SK-N-SH treated with all-trans-retinoic acid at 6 μM for 48 hours (cell line): ENCODE results near the gene SRPK2.

ENCODE experiments used
- ATAC-seq: fragments of 200-7000 bp; cut with Tn5 transposase; 3 replicates; pipeline ENCODE4 v1.9.1; 2020; ENCODE audit warnings: mild to moderate bottlenecking, moderate library complexity
- ARNTL ChIP-seq: fragments of 450-650 bp; formaldehyde crosslinking; IDR thresholded peaks from 2 replicates; pipeline ENCODE4 v1.5.0; 2020; ENCODE audit warnings: low read depth, mild to moderate bottlenecking, moderate library complexity, borderline replicate concordance
- BACH2 ChIP-seq: fragments of 250-450 bp; sonication (Bioruptor Pico); IDR thresholded peaks from 2 replicates; pipeline ENCODE4 v1.9.0; 2021; ENCODE audit warnings: mild to moderate bottlenecking, borderline replicate concordance
- CSDC2 ChIP-seq: fragments of 250-450 bp; sonication (Bioruptor Pico); IDR thresholded peaks from 2 replicates; pipeline ENCODE4 v1.5.0; 2020; ENCODE audit warnings: mild to moderate bottlenecking, moderate library complexity
- ESRRG ChIP-seq: fragments of 250-450 bp; sonication (Bioruptor Pico); IDR thresholded peaks from 2 replicates; pipeline ENCODE4 v1.6.1; 2021; ENCODE audit warnings: mild to moderate bottlenecking
- GLIS3 ChIP-seq: fragments of 250-450 bp; sonication (Bioruptor Pico); IDR thresholded peaks from 2 replicates; pipeline ENCODE4 v1.5.0; 2020; ENCODE audit warnings: mild to moderate bottlenecking, moderate library complexity
- ISL1 ChIP-seq: fragments of 250-450 bp; sonication (Bioruptor Pico); IDR thresholded peaks from 2 replicates; pipeline ENCODE4 v2.1.2; 2022; ENCODE audit warnings: mild to moderate bottlenecking, moderate library complexity
- OSR1 ChIP-seq: fragments of 250-450 bp; sonication (Bioruptor Pico); IDR thresholded peaks from 2 replicates; pipeline ENCODE4 v1.8.0; 2022; ENCODE audit warnings: moderate library complexity, mild to moderate bottlenecking, inconsistent platforms
- PPARA ChIP-seq: fragments of 250-450 bp; sonication (Bioruptor Pico); IDR thresholded peaks from 2 replicates; pipeline ENCODE4 v1.5.0; 2020; ENCODE audit warnings: mild to moderate bottlenecking, borderline replicate concordance
- RARB ChIP-seq: fragments of 250-450 bp; sonication (Bioruptor Pico); IDR thresholded peaks from 2 replicates; pipeline ENCODE4 v1.8.0; 2021; ENCODE audit warnings: mild to moderate bottlenecking, moderate library complexity
- SNAI2 ChIP-seq: fragments of 250-450 bp; sonication (Bioruptor Pico); IDR thresholded peaks from 2 replicates; pipeline ENCODE4 v1.5.0; 2020; ENCODE audit warnings: mild to moderate bottlenecking, moderate library complexity
- TCF4 ChIP-seq: fragments of 250-450 bp; sonication (Bioruptor Pico); IDR thresholded peaks from 2 replicates; pipeline ENCODE4 v1.8.0; 2021; ENCODE audit warnings: mild to moderate bottlenecking, moderate library complexity, borderline replicate concordance
- TOX ChIP-seq: fragments of 250-450 bp; sonication (Bioruptor Pico); IDR thresholded peaks from 2 replicates; pipeline ENCODE4 v1.8.0; 2021; ENCODE audit warnings: mild to moderate bottlenecking, moderate library complexity, borderline replicate concordance
- ZFP3 ChIP-seq: fragments of 250-450 bp; sonication (Bioruptor Pico); IDR thresholded peaks from 2 replicates; pipeline ENCODE4 v1.5.0; 2020; ENCODE audit warnings: mild to moderate bottlenecking, moderate library complexity
- ZFP30 ChIP-seq: fragments of 450-650 bp; formaldehyde crosslinking; IDR thresholded peaks from 2 replicates; pipeline ENCODE4 v1.5.0; 2022; ENCODE audit warnings: mild to moderate bottlenecking, moderate library complexity
- ZNF70 ChIP-seq: fragments of 450-650 bp; formaldehyde crosslinking; IDR thresholded peaks from 2 replicates; pipeline ENCODE4 v1.5.0; 2020; ENCODE audit warnings: mild to moderate bottlenecking, moderate library complexity
- ZNF8 ChIP-seq: fragments of 450-650 bp; formaldehyde crosslinking; IDR thresholded peaks from 2 replicates; pipeline ENCODE4 v1.5.0; 2020; ENCODE audit warnings: mild to moderate bottlenecking, moderate library complexity
- TF ChIP-seq, protein P1 (sequence below): fragments of 250-450 bp; sonication (Bioruptor Pico); IDR thresholded peaks from 2 replicates; pipeline ENCODE4 v1.5.0; 2020; ENCODE audit warnings: mild to moderate bottlenecking, moderate library complexity
- TF ChIP-seq, protein P2 (sequence below): fragments of 250-450 bp; sonication (Bioruptor Pico); IDR thresholded peaks from 2 replicates; pipeline ENCODE4 v1.8.0; 2020; ENCODE audit warnings: mild to moderate bottlenecking, moderate library complexity, borderline replicate concordance
- TF ChIP-seq, protein P3 (sequence below): fragments of 250-450 bp; sonication (Bioruptor Pico); IDR thresholded peaks from 2 replicates; pipeline ENCODE4 v1.5.1; 2020; ENCODE audit warnings: low read depth, mild to moderate bottlenecking, moderate library complexity

Gene SRPK2

DNA sequence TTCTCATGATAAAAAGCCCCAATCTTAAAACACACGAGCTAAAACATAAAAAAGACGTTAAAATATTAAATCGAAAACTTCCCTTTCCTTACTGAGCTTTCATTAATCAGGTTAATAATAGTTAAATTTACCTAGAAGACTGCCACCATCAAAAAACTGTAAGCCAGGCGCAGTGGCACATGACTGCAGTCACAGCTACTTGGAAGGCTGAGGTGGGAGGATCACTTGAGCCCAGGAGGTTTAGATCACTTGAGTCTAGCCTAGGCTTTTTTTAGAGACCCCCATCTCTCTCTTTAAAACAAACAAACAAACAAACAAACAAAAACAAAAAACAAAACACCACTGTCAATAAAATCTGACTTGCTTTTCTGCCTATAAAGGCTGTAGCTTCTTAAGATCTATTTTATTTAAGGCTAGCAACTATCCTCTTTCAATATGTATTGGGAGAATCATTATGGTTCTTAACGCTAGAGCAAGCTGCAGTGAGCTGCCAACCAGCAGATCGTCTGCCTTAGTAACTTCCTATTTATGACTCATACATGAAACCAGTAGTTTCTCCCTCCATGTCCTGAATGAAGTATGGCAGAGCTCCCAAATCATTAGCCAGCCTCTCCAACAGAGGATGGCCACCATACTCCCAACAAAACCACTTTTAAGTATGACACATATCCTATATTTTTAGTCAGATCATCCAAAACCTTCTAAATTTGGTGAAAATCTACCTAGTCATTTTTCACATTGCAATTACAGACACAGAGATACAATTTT is 163.7 kb downstream of the SRPK2 start:
- TF ChIP-seq TCF4 (CRISPR knock-in tag) (no peak), ESRRG (CRISPR knock-in tag) (no peak), SNAI2 (CRISPR knock-in tag) (no peak), OSR1 (no peak), ZFP3 (CRISPR knock-in tag) (0 out of 2 replicates have a peak, but pooled peaks have one; percentile 16), ZNF70 (CRISPR knock-in tag) (no peak), ZFP30 (no peak), ISL1 (peak; percentile 40; the same call in 1 of the 2 replicates)
- TF ChIP-seq, protein P1, sequence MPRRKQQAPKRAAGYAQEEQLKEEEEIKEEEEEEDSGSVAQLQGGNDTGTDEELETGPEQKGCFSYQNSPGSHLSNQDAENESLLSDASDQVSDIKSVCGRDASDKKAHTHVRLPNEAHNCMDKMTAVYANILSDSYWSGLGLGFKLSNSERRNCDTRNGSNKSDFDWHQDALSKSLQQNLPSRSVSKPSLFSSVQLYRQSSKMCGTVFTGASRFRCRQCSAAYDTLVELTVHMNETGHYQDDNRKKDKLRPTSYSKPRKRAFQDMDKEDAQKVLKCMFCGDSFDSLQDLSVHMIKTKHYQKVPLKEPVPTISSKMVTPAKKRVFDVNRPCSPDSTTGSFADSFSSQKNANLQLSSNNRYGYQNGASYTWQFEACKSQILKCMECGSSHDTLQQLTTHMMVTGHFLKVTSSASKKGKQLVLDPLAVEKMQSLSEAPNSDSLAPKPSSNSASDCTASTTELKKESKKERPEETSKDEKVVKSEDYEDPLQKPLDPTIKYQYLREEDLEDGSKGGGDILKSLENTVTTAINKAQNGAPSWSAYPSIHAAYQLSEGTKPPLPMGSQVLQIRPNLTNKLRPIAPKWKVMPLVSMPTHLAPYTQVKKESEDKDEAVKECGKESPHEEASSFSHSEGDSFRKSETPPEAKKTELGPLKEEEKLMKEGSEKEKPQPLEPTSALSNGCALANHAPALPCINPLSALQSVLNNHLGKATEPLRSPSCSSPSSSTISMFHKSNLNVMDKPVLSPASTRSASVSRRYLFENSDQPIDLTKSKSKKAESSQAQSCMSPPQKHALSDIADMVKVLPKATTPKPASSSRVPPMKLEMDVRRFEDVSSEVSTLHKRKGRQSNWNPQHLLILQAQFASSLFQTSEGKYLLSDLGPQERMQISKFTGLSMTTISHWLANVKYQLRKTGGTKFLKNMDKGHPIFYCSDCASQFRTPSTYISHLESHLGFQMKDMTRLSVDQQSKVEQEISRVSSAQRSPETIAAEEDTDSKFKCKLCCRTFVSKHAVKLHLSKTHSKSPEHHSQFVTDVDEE = no peak
- ATAC-seq = peak; percentile 99

DNA sequence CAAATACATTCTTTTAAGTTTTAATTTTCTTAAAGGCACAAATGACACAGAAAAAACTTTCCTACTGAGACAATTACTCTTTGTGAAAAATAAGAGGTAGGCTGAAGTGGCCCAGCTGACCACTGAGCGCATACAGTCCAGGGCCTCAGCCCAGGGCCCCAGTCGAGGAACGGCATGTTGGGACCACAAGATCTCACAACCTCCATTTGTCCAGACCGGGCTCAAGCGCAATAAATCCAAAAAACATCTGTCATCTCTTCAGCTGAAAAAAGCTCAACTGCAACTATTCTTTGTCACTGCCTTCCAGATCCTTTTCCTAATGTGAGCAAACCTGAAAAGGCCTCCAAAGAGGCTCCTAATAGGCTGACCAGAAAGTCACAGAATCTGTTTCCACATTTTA is 165.8 kb downstream of the SRPK2 start:
- TF ChIP-seq TCF4 (CRISPR knock-in tag) (no peak), CSDC2 (CRISPR knock-in tag) (no peak), ARNTL (CRISPR knock-in tag) (no peak)
- TF ChIP-seq, protein P2, sequence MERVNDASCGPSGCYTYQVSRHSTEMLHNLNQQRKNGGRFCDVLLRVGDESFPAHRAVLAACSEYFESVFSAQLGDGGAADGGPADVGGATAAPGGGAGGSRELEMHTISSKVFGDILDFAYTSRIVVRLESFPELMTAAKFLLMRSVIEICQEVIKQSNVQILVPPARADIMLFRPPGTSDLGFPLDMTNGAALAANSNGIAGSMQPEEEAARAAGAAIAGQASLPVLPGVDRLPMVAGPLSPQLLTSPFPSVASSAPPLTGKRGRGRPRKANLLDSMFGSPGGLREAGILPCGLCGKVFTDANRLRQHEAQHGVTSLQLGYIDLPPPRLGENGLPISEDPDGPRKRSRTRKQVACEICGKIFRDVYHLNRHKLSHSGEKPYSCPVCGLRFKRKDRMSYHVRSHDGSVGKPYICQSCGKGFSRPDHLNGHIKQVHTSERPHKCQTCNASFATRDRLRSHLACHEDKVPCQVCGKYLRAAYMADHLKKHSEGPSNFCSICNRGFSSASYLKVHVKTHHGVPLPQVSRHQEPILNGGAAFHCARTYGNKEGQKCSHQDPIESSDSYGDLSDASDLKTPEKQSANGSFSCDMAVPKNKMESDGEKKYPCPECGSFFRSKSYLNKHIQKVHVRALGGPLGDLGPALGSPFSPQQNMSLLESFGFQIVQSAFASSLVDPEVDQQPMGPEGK (CRISPR knock-in tag) = no peak
- no peak for ATAC-seq

DNA sequence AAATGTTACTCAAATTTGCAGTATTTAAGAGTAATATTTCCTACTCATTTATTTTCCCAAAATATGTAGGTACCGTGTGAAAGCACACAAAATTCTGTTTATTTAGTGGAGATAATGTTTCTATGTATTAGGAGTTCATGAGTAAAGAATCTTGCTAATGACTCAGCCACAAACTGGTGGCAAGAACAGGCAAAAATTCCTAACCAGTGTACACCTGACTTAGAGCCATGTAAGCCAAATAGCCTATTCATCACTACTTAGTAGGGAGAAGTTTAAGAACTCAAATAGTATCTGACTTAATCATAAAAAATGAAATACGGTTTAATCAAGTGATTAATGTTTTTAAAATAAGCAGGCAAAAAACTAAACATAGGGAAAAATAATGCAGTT is 169.0 kb downstream of the SRPK2 start:
- ATAC-seq = peak; percentile 72
- TF ChIP-seq RARB = no peak
- no peak for TF ChIP-seq TOX
- TF ChIP-seq ESRRG (CRISPR knock-in tag) = no peak
- no peak for TF ChIP-seq SNAI2 (CRISPR knock-in tag)
- TF ChIP-seq ZNF8 (CRISPR knock-in tag) = no peak
- TF ChIP-seq, all 23 proteins: peak for 0

DNA sequence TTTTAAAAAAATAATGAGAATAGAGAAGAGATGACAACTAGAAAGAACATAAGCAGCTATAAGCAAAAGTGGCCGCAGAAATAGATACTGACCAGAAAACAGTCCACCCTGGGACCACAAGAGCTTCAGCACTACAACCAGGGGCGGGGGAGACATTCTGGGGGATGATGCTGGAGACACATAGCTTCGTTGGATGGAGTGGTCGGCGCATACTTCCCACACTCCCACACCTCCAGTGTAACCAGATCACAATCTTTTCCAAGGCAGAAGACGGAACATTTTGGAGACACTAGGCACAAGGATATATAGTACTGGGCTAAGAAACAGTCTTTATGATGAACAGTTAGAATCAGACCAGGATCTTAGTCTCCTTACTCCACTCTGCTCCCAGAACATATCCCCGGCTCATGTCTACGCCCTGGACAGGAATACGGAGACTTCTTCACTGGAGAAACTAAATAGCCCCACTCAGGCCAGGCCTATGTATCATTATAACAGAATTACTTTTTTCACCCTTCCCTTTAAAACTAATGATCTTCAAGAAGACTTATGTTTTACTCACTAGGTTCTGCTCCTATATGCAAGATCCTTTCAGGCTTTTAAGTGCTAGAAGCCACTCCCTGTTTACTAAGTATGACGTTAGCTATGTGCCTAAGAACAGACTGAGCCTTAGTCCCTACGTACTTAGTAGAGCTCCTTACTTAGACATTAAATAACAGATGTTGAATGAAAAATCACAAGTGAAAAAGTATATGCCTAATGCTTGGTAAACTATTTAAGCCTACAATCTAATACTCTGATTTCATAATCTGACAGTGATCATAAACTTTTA is 169.6 kb downstream of the SRPK2 start:
- TF ChIP-seq OSR1 = no peak
- no peak for TF ChIP-seq CSDC2 (CRISPR knock-in tag)
- TF ChIP-seq ZNF8 (CRISPR knock-in tag) = no peak
- TF ChIP-seq BACH2 (CRISPR knock-in tag) = no peak
- no peak for TF ChIP-seq SNAI2 (CRISPR knock-in tag)
- TF ChIP-seq, protein P2 (CRISPR knock-in tag) = no peak
- TF ChIP-seq ZFP3 (CRISPR knock-in tag) = no peak
- no peak for TF ChIP-seq ESRRG (CRISPR knock-in tag)
- TF ChIP-seq ZNF70 (CRISPR knock-in tag) = no peak
- TF ChIP-seq, all 23 proteins: peak for 0
- peak; percentile 36 for ATAC-seq

DNA sequence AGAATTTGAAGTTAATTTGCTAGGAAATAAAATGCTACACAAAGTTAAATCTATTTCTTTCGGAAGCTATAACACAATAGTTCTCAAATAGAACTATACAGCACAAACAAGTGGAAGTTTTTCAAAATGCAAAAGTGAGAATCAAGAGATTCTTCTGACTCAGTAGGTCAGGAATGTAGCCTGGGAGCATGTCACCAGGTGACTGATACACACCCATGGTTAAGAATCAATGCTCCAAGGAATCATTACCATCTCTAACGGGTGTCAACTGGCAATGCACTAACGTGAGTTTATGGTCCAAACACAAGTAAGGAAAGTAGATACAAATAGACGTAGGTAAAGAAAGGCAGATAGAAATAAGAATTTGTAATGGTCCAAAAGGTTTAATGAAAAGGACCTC is 170.5 kb downstream of the SRPK2 start:
- ATAC-seq = no peak
- TF ChIP-seq ISL1 = no peak
- TF ChIP-seq OSR1 = no peak
- TF ChIP-seq, protein P1 = no peak
- TF ChIP-seq, protein P3, sequence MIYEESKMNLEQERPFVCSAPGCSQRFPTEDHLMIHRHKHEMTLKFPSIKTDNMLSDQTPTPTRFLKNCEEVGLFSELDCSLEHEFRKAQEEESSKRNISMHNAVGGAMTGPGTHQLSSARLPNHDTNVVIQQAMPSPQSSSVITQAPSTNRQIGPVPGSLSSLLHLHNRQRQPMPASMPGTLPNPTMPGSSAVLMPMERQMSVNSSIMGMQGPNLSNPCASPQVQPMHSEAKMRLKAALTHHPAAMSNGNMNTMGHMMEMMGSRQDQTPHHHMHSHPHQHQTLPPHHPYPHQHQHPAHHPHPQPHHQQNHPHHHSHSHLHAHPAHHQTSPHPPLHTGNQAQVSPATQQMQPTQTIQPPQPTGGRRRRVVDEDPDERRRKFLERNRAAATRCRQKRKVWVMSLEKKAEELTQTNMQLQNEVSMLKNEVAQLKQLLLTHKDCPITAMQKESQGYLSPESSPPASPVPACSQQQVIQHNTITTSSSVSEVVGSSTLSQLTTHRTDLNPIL = no peak
- TF ChIP-seq ZFP3 (CRISPR knock-in tag) = no peak
- no peak for TF ChIP-seq GLIS3 (CRISPR knock-in tag)
- no peak for TF ChIP-seq SNAI2 (CRISPR knock-in tag)
- no peak for TF ChIP-seq PPARA (CRISPR knock-in tag)
- no peak for TF ChIP-seq TCF4 (CRISPR knock-in tag)
